Karpas-422 (cell line): ENCODE measurements around the gene ERC2. TPM values are rescaled to one million over a fixed set of nuclear protein-coding genes. Genes with fewer than 3 reads are reported as not detected.

ENCODE experiments used
- DNase-seq: peaks from one replicate; pipeline ENCODE4 v3.0.0-alpha.2; 2015
- H2AFZ ChIP-seq: fragments of 200-600 bp; sonication (generic); 2 replicates; pipeline ENCODE4 v1.6.1; 2014; ENCODE audit warnings: antibody characterized with exemption, low read length, mixed read lengths
- H3K27ac ChIP-seq: fragments of 200-600 bp; sonication (generic); 2 replicates; pipeline ENCODE4 v1.5.1; 2014; ENCODE audit warnings: mild to moderate bottlenecking, low read length, moderate library complexity
- H3K27me3 ChIP-seq: fragments of 200-600 bp; sonication (generic); 2 replicates; pipeline ENCODE4 v1.6.1; 2014; ENCODE audit warnings: low read length, mixed read lengths
- H3K36me3 ChIP-seq: fragments of 200-600 bp; sonication (generic); 2 replicates; pipeline ENCODE4 v1.6.1; 2014; ENCODE audit warnings: low read length, mixed read lengths; ENCODE audit not compliant: insufficient read depth
- H3K4me1 ChIP-seq: fragments of 200-600 bp; sonication (generic); 2 replicates; pipeline ENCODE4 v1.6.1; 2014; ENCODE audit warnings: mild to moderate bottlenecking, low read length, mixed read lengths
- H3K4me2 ChIP-seq: fragments of 200-600 bp; sonication (generic); 2 replicates; pipeline ENCODE4 v1.6.1; 2014; ENCODE audit warnings: low read length, low read depth, mild to moderate bottlenecking; ENCODE audit not compliant: poor library complexity, severe bottlenecking
- H3K4me3 ChIP-seq: fragments of 200-600 bp; sonication (generic); 2 replicates; pipeline ENCODE4 v1.5.1; 2014; ENCODE audit warnings: mild to moderate bottlenecking, antibody characterized with exemption, low read length, mixed read lengths
- H3K79me2 ChIP-seq: fragments of 200-600 bp; sonication (generic); 2 replicates; pipeline ENCODE4 v1.6.1; 2014; ENCODE audit warnings: mild to moderate bottlenecking, low read length, mixed read lengths
- H3K9ac ChIP-seq: fragments of 200-600 bp; sonication (generic); 2 replicates; pipeline ENCODE4 v1.6.0; 2014; ENCODE audit warnings: low read length
- H3K9me2 ChIP-seq: fragments of 200-600 bp; sonication (generic), shearing (Covaris generic); replicated peaks from 2 replicates; pipeline ENCODE4 v1.6.0; 2014; ENCODE audit warnings: mild to moderate bottlenecking, low read length, moderate library complexity; ENCODE audit not compliant: insufficient read depth
- H3K9me3 ChIP-seq: fragments of 300-700, 200-600 bp; sonication (generic); 2 replicates; pipeline ENCODE4 v1.6.1; 2014; ENCODE audit warnings: low read length, mixed read lengths
- H4K20me1 ChIP-seq: fragments of 200-600 bp; sonication (generic); 2 replicates; pipeline ENCODE4 v1.6.1; 2014; ENCODE audit warnings: mild to moderate bottlenecking, antibody characterized with exemption, low read length, low read depth; ENCODE audit not compliant: insufficient read depth
- total RNA-seq: library from RNA; depleted of rRNA; stranded (reverse); fragments of >200 nt; shearing (Covaris generic); gene quantifications from 2 replicates; pipeline ENCODE4 v1.2.3, GENCODE V29; 2014; ENCODE audit warnings: low replicate concordance

ERC2 gene
- total RNA-seq, 1 experiment from 2014 or later: 3.7 TPM

- no peak overlapping the region for H3K9ac ChIP-seq
- no peak for DNase-seq
- 0 out of 2 replicates have a peak, but pooled peaks cover 3% of the 10 kb centered on the region for H3K27me3 ChIP-seq
- no peak overlapping the region for H2AFZ ChIP-seq
- H3K79me2 ChIP-seq: no peaks in the 10 kb centered on the region
- H3K4me3 ChIP-seq: no peak overlapping the region
- H3K9me2 ChIP-seq: no peaks in the 10 kb centered on the region
- H3K36me3 ChIP-seq: no peaks in the 10 kb centered on the region
- H3K27ac ChIP-seq: no peak overlapping the region
- peaks cover 13% of the 10 kb centered on the region for H3K4me1 ChIP-seq
- no peak overlapping the region for H3K4me2 ChIP-seq
- no peaks in the 10 kb centered on the region for H4K20me1 ChIP-seq
- no peaks in the 10 kb centered on the region for H3K9me3 ChIP-seq
These were observed 593.2 kb downstream of the ERC2 start for GRCh38 chr3:55875113-55875512.

GRCh38 chr3:55873523-55874254 lies 594.6 kb downstream of the ERC2 start:
- no peak overlapping the region for H3K9ac ChIP-seq
- peaks cover 2% of the 10 kb centered on the region; the same call in 1 of the 2 replicates for H3K4me1 ChIP-seq
- H3K27ac ChIP-seq: no peak overlapping the region
- no peak overlapping the region for H2AFZ ChIP-seq
- no peak overlapping the region for H3K4me3 ChIP-seq
- H3K9me3 ChIP-seq: no peaks in the 10 kb centered on the region
- H3K4me2 ChIP-seq: no peak overlapping the region
- H3K79me2 ChIP-seq: no peaks in the 10 kb centered on the region
- DNase-seq: no peak
- no peaks in the 10 kb centered on the region for H3K9me2 ChIP-seq
- no peaks in the 10 kb centered on the region for H3K36me3 ChIP-seq
- no peaks in the 10 kb centered on the region for H4K20me1 ChIP-seq
- 0 out of 2 replicates have a peak, but pooled peaks cover 3% of the 10 kb centered on the region for H3K27me3 ChIP-seq

GRCh38 chr3:55870594-55870993 lies 597.7 kb downstream of the ERC2 start:
- Histone ChIP-seq H3K9me2 (no peaks in the 10 kb centered on the region), H2AFZ (no peak overlapping the region), H3K27ac (no peak overlapping the region), H3K9ac (no peak overlapping the region), H3K36me3 (no peaks in the 10 kb centered on the region), H3K27me3 (0 out of 2 replicates have a peak, but pooled peaks cover 3% of the 10 kb centered on the region), H3K79me2 (no peaks in the 10 kb centered on the region), H3K4me1 (no peaks in the 10 kb centered on the region), H3K4me2 (no peak overlapping the region), H4K20me1 (no peaks in the 10 kb centered on the region), H3K9me3 (no peaks in the 10 kb centered on the region), H3K4me3 (no peak overlapping the region)
- DNase-seq: no peak

- Histone ChIP-seq H3K36me3 (no peaks in the 10 kb centered on the region), H3K27me3 (0 out of 2 replicates have a peak, but pooled peaks cover 3% of the 10 kb centered on the region), H3K4me2 (no peak overlapping the region), H3K79me2 (no peaks in the 10 kb centered on the region), H3K27ac (no peak overlapping the region), H3K9me2 (no peaks in the 10 kb centered on the region), H3K4me3 (no peak overlapping the region), H3K9me3 (no peaks in the 10 kb centered on the region), H3K4me1 (no peaks in the 10 kb centered on the region), H4K20me1 (no peaks in the 10 kb centered on the region), H2AFZ (no peak overlapping the region), H3K9ac (no peak overlapping the region)
- DNase-seq: peak; percentile 47
These were observed 599.9 kb downstream of the ERC2 start for GRCh38 chr3:55868347-55868746.

- no peak for DNase-seq
- H3K9me3 ChIP-seq: no peaks in the 10 kb centered on the region
- H3K79me2 ChIP-seq: no peaks in the 10 kb centered on the region
- no peak overlapping the region for H3K4me2 ChIP-seq
- H3K4me3 ChIP-seq: no peak overlapping the region
- no peak overlapping the region for H3K27ac ChIP-seq
- no peaks in the 10 kb centered on the region for H4K20me1 ChIP-seq
- no peak overlapping the region for H3K9ac ChIP-seq
- no peak overlapping the region for H2AFZ ChIP-seq
- H3K27me3 ChIP-seq: no peaks in the 10 kb centered on the region
- H3K36me3 ChIP-seq: no peaks in the 10 kb centered on the region
- no peaks in the 10 kb centered on the region for H3K4me1 ChIP-seq
- H3K9me2 ChIP-seq: no peaks in the 10 kb centered on the region
These were observed 605.2 kb downstream of the ERC2 start for GRCh38 chr3:55863028-55863427.

- H3K9me3 ChIP-seq: no peaks in the 10 kb centered on the region
- H3K27ac ChIP-seq: no peak overlapping the region
- H3K36me3 ChIP-seq: no peaks in the 10 kb centered on the region
- no peak overlapping the region for H3K4me3 ChIP-seq
- H3K4me1 ChIP-seq: no peaks in the 10 kb centered on the region
- no peak overlapping the region for H2AFZ ChIP-seq
- H3K9ac ChIP-seq: no peak overlapping the region
- DNase-seq: no peak
- no peaks in the 10 kb centered on the region for H4K20me1 ChIP-seq
- no peak overlapping the region for H3K4me2 ChIP-seq
- H3K9me2 ChIP-seq: no peaks in the 10 kb centered on the region
- no peaks in the 10 kb centered on the region for H3K27me3 ChIP-seq
- no peaks in the 10 kb centered on the region for H3K79me2 ChIP-seq
These were observed 608.1 kb downstream of the ERC2 start for GRCh38 chr3:55860049-55860721.

GRCh38 chr3:55859305-55859704 lies 609.0 kb downstream of the ERC2 start:
- no peak for DNase-seq
- Histone ChIP-seq H3K9ac (no peak overlapping the region), H3K9me2 (no peaks in the 10 kb centered on the region), H3K79me2 (no peaks in the 10 kb centered on the region), H4K20me1 (no peaks in the 10 kb centered on the region), H3K36me3 (no peaks in the 10 kb centered on the region), H3K4me1 (no peaks in the 10 kb centered on the region), H3K27ac (no peak overlapping the region), H3K4me2 (no peak overlapping the region), H2AFZ (no peak overlapping the region), H3K4me3 (no peak overlapping the region), H3K9me3 (no peaks in the 10 kb centered on the region), H3K27me3 (no peaks in the 10 kb centered on the region)

- Histone ChIP-seq H3K27me3 (no peaks in the 10 kb centered on the region), H3K9me2 (no peaks in the 10 kb centered on the region), H3K27ac (no peak overlapping the region), H3K79me2 (no peaks in the 10 kb centered on the region), H3K9ac (no peak overlapping the region), H3K36me3 (no peaks in the 10 kb centered on the region), H2AFZ (no peak overlapping the region), H3K4me3 (no peak overlapping the region), H3K4me1 (no peaks in the 10 kb centered on the region), H4K20me1 (no peaks in the 10 kb centered on the region), H3K9me3 (no peaks in the 10 kb centered on the region), H3K4me2 (no peak overlapping the region)
- no peak for DNase-seq
These were observed 609.5 kb downstream of the ERC2 start for GRCh38 chr3:55858727-55859126.
